HG02798 (cell line): Measurements from ENCODE around the gene SF3B2.
"Not testable (repeated sequence)": the region's sequence is repeated elsewhere in the genome, so short reads cannot be mapped to it uniquely, and the experiment has no call there.

Experiments
- ATAC-seq: cut with Tn5 transposase; IDR thresholded peaks from one replicate; pipeline ENCODE4 v1.9.1; 2021; ENCODE audit warnings: mild to moderate bottlenecking; ENCODE audit not compliant: unreplicated experiment, poor library complexity

Gene SF3B2

GRCh38 chr11:66072081-66072480, 19.9 kb downstream of the SF3B2 start:
- ATAC-seq: no peak

GRCh38 chr11:66072518-66072917, 20.4 kb downstream of the SF3B2 start:
- ATAC-seq: no peak

GRCh38 chr11:66073669-66074068, 21.5 kb downstream of the SF3B2 start:
- ATAC-seq: no peak

GRCh38 chr11:66075273-66075672, 23.1 kb downstream of the SF3B2 start:
- ATAC-seq: no peak

- no peak for ATAC-seq
Observed at GRCh38 chr11:66076561-66076960, 24.4 kb downstream of the SF3B2 start.

- ATAC-seq: no peak
Observed at GRCh38 chr11:66077927-66078326, 25.8 kb downstream of the SF3B2 start.

GRCh38 chr11:66078949-66079348, 26.8 kb downstream of the SF3B2 start:
- not testable (repeated sequence) for ATAC-seq

GRCh38 chr11:66080055-66080817, 28.1 kb downstream of the SF3B2 start:
- no peak for ATAC-seq

- peak; percentile 77 for ATAC-seq
Observed at GRCh38 chr11:66081505-66081904, 29.3 kb downstream of the SF3B2 start.

- ATAC-seq: no peak
Observed at GRCh38 chr11:66082946-66083698, 31.0 kb downstream of the SF3B2 start.

- ATAC-seq: no peak
Observed at GRCh38 chr11:66083767-66084166, 31.6 kb downstream of the SF3B2 start.

GRCh38 chr11:66084821-66085475, 32.8 kb downstream of the SF3B2 start:
- ATAC-seq: no peak

- no peak for ATAC-seq
Observed at GRCh38 chr11:66087148-66087908, 35.2 kb downstream of the SF3B2 start.

- ATAC-seq: no peak
Observed at GRCh38 chr11:66089067-66089466, 36.9 kb downstream of the SF3B2 start.

GRCh38 chr11:66090288-66090687, 38.1 kb downstream of the SF3B2 start:
- no peak for ATAC-seq

- not testable (repeated sequence) for ATAC-seq
Observed at GRCh38 chr11:66092125-66092524, 40.0 kb downstream of the SF3B2 start.

GRCh38 chr11:66099746-66100145, 47.6 kb downstream of the SF3B2 start:
- ATAC-seq: not testable (repeated sequence)

GRCh38 chr11:66100272-66101065, 48.3 kb downstream of the SF3B2 start:
- ATAC-seq: peak; percentile 58

- no peak for ATAC-seq
Observed at GRCh38 chr11:66101066-66101464, 48.9 kb downstream of the SF3B2 start.
